Right renal cortex interstitium (tissue), 3 donors: ENCODE measurements around the gene UST. TPM values are rescaled to one million over a fixed set of nuclear protein-coding genes. Genes with fewer than 3 reads are reported as not detected.

Experiments
- DNase-seq, 3 donors: peaks; one replicate each; pipeline ENCODE4 v3.0.0-alpha.2; 2013; ENCODE audit warnings: low read depth in 3 of 3, low spot score in 2 of 3
- polyA plus RNA-seq, 3 donors: library from polyadenylated mRNA; unstranded; fragments of 120-200 nt; gene quantifications; one replicate each; pipeline ENCODE4 v1.2.1, GENCODE V29; 2013; ENCODE audit not compliant: insufficient read length in 3 of 3

Gene UST
- polyA plus RNA-seq, 3 donors: 11.0 to 11.7 (median 11.1) TPM

GRCh38 chr6:149052350-149053106 is 305.7 kb downstream of the UST start:
- DNase-seq: no peak

- no peak for DNase-seq
Observed at GRCh38 chr6:149053848-149054558, 307.2 kb downstream of the UST start.

GRCh38 chr6:149054559-149055194 is 307.8 kb downstream of the UST start:
- DNase-seq: no peak

GRCh38 chr6:149055195-149055899 is 308.5 kb downstream of the UST start:
- DNase-seq: no peak

GRCh38 chr6:149056777-149057463 is 310.1 kb downstream of the UST start:
- no peak for DNase-seq

GRCh38 chr6:149057464-149057840 is 310.6 kb downstream of the UST start:
- DNase-seq: no peak

GRCh38 chr6:149059557-149059956 is 312.7 kb downstream of the UST start:
- no peak for DNase-seq

GRCh38 chr6:149060300-149060984 is 313.6 kb downstream of the UST start:
- no peak for DNase-seq

GRCh38 chr6:149060985-149061760 is 314.3 kb downstream of the UST start:
- no peak for DNase-seq

- DNase-seq: no peak
Observed at GRCh38 chr6:149061930-149062329, 315.1 kb downstream of the UST start.

GRCh38 chr6:149062653-149063348 is 316.0 kb downstream of the UST start:
- no peak for DNase-seq

GRCh38 chr6:149063468-149063867 is 316.6 kb downstream of the UST start:
- DNase-seq: no peak

- no peak for DNase-seq
Observed at GRCh38 chr6:149064001-149064659, 317.3 kb downstream of the UST start.

GRCh38 chr6:149064660-149065015 is 317.8 kb downstream of the UST start:
- no peak for DNase-seq

GRCh38 chr6:149065121-149065520 is 318.3 kb downstream of the UST start:
- no peak for DNase-seq

GRCh38 chr6:149065658-149066556 is 319.1 kb downstream of the UST start:
- DNase-seq: no peak

- DNase-seq: no peak
Observed at GRCh38 chr6:149071997-149072396, 325.2 kb downstream of the UST start.
